Measurements from ENCODE around the gene ATP13A2. TPM values are rescaled to one million over a fixed set of nuclear protein-coding genes. Genes with fewer than 3 reads are reported as not detected.

The ATP13A2 gene
- total RNA-seq, 1 donor from 2014 or later = 11.6 TPM

DNA sequence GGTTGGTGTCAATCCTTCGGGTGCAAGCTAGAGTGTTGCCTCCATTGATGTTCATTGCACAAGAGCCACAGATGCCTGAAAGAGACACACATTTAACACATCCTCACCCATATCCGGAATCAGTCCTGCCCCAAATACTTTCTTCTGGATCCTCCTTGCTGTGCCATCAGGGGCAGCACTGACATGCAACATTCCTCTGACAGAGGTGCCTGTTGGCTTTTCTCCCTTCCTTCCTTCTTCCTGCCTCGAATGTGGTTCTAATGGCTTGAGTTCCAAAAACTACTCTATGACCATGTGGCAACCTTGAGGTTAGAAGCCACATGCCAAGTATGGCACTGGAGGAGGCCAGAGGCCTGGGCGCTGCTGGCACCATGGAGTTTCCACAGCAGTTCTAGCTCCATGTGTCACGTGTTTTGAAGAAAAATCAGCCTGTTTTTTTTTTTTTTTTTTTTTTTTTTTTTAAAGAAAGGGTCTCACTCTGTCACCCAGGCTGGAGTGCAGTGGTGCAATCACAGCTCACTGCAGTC, 17.0 kb upstream of the ATP13A2 start:
- no peak for DNase-seq

DNA sequence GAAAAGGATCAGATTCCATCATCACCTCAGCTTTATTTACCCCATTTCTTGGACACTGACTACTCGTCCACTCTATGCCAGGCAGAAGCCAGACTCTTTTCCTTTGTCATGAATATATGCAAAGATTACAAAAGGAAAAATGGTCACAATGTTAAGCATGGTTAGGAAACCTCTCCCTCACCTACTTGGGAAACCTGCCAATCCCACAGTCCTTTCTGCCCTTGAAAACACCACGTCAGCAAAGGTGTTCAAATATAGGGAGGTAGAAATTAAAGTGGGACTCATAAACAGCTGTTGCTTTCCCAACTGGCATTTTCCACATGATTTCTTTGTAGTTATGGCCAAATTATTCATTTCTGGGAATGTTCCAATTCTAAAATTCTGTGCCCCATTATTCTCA, 16.2 kb upstream of the ATP13A2 start:
- DNase-seq = no peak

DNA sequence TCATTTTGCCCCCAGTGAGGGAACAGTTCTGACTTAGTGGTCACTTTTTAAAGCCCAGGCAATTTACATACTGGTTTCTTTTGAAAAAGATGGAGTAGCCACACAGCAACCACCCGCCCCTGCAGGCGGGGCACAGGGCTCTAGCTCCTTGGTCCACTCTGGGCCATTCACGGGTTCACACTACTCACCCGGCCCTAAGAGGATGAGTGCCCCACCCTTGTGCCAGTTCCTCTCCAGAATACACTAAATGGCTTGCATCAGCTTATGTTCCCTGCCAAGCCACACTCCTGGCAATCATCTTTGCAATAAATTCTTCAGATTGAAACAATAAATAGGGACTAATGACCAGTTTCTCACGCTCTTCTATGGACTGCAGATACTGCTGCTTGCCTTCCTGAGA, 15.7 kb upstream of the ATP13A2 start:
- no peak for DNase-seq

DNA sequence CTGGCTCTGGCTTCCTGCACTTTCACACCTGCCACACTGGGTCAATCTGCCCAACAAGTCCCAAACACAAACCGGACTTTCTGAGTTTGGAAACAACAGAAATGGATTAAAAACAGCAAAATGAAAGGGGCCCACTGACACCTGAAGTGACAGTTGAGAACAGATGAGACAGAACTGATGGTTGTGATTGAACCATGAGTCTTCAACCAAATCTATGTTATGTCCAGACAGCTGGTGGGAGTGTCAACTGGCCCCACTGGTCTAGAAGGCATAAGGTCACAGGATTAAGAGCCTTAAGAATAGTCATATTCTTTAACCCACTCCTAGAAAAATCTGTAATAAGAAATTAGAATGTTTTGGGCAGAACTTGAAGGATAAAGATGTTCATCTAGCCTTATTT, 13.0 kb upstream of the ATP13A2 start:
- no peak for DNase-seq

DNA sequence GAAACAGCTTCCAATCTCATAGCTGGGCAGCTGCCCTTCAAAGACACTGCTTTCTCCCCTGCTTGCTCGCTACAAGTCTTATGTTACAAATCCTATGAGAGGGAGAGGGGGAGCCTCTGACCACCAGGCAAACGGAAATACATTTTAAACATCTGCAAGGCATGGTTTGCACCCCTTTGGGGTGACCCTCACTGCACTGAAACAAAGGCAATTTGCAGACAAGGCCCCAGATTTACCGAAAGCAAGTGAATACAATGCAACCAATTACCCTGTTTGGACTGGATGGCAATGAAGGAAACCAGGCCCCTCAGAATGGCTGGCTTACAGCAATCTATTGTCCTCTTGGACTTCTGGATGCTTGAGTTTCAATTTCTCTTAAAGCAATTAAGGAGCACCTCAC, 11.8 kb upstream of the ATP13A2 start:
- no peak for DNase-seq

DNA sequence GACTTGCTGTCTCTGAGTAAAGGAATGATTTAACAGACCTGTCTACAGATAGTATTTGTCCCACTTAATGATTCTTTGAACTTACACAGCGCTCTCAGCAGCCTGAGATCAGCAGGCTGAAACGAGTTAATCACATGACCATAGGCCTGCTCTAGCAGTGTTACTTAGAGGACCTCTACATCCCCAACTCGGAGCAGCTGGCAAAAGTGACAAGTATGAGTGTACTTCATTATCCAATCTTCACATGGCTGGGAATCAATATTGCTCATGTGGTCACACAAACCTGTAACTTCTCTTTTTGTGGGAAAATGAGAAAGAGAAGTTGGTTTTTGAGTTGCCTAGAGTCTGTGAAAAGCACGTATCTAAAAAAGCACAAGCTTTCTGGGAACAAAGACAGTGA, 11.4 kb upstream of the ATP13A2 start:
- DNase-seq = no peak

DNA sequence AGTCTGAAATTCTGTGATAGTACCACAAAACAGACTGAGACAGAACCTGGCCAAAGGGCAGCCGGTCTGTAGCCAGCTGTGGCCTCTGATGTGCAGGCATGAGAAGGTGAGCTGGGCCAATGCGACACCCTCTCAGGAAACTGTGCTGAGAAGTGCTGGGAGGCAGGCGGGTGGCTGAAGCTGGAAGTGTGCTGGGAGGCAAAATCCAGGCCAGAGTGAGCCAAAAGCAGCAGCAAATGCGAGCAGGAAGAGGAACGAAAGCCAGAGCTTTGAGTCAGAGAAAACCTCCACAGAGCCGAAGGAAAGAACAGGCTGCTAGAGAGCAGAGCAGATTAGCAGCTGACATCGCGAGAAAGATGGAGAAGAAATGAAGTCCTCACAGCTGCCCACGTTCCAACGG, 10.2 kb upstream of the ATP13A2 start:
- DNase-seq = no peak

DNA sequence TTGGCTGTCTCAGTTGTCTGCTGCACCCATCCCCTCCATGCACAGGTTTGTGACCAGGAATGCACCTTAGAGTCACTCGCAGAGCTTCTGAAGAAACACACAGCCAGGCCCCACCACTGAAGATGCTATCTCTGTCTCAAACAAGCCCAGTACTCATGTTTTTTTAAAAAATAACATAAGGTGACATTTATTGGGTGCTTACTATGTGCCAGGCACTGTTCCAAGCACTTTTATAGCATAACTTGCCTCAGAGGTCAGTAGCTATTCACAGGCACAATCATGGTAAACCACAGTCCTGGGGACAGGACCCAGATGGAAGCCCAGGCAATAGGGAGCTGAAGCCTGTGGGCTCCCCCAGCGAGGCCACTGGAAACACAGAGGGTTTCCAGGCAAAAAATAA, 8.8 kb upstream of the ATP13A2 start:
- no peak for DNase-seq

DNA sequence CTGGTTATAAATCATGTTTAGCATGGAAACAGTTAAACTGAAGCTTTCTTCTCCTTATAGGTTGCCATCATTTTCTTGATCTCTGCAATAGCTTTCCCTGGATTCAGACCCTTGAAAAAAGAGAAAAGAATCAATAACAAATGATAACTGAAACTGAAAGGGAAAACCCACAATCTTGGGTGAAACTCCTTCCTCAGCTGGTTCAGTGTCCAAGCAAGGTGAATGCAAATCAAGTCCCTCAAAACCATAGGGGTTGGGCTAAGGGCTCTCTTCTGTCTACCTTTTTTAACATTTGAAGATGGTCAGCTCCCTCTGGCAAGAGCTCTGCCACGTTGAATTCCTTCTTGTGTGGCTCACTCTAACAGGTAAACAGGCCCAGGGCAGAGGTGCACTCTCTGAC, 7.1 kb upstream of the ATP13A2 start:
- no peak for DNase-seq

DNA sequence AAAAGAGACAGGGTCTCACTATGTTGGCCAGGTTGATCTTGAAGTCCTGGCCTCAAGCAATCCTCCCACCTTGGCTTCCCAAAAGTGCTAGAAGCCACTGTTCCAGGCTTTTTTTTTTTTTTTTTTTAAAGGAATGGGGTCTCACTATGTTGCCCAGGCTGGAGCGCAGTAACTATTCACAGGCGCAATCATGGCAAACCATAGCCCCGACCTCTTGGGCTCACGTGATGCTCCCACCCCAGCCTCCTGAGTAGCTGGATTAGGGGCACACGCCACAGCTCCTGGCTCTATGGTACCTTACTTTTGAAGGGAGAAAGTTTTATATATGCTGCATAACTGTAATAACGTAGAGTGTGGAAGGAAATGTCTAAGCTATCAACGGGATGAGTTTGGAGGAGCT, 5.7 kb upstream of the ATP13A2 start:
- no peak for DNase-seq

DNA sequence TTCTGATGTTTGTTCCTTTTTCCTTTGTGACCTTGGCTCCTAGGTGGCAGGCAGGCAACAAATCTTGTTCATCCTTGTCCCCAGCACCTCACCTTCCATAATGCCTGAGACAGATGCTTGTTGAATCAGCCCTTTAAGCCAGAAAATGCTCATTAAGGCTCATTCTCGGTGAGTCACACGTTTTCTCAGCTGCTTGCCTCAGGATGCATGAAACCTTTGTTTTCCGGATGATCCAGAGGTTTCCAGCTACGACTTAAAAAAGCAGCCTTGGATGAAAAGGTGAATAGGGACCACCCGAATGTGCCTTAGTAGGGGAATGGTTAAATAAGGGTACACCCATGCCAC, 4.6 kb upstream of the ATP13A2 start:
- DNase-seq = no peak

DNA sequence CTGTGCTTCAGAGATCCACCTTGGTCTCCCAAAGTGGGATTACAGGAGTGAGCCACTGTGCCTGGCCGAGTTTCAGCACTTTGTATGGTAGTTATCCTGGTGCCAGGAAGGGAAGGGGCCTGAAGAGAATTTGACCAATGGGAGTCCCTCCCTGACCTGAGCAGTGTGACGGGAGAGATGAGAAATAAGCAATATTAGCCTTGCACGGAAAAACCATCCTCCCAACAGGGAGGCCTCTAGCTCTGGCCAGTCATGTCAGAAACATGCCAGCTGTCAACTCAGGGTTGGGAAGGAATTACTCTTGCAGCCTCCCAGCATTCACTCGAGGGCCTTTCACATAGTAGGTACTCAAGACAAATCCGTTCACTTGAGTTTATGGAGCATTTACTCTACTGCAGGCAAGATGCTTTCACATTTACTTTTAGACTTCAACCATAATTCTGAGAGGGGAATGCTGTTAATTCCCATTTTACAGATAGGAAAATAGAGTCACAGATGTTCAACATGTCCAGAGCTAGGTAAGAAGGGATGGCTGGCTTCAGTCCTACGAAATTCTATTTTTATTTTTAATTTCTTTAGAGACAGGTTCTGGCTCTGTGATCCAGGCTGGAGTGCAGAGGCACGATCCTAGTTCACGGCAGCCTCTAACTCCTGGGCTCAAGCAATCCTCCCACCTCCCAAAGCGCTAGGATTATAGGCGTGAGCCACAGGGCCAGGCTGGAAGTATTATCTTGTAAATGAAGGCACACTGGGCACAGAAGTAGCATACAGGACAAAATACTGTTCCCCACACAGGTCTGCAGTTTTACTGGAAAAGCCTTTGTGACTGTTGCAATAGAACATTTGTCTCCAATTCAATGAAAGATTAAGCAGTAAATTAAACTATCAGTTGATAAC, 3.2 kb upstream of the ATP13A2 start:
- DNase-seq = no peak

DNA sequence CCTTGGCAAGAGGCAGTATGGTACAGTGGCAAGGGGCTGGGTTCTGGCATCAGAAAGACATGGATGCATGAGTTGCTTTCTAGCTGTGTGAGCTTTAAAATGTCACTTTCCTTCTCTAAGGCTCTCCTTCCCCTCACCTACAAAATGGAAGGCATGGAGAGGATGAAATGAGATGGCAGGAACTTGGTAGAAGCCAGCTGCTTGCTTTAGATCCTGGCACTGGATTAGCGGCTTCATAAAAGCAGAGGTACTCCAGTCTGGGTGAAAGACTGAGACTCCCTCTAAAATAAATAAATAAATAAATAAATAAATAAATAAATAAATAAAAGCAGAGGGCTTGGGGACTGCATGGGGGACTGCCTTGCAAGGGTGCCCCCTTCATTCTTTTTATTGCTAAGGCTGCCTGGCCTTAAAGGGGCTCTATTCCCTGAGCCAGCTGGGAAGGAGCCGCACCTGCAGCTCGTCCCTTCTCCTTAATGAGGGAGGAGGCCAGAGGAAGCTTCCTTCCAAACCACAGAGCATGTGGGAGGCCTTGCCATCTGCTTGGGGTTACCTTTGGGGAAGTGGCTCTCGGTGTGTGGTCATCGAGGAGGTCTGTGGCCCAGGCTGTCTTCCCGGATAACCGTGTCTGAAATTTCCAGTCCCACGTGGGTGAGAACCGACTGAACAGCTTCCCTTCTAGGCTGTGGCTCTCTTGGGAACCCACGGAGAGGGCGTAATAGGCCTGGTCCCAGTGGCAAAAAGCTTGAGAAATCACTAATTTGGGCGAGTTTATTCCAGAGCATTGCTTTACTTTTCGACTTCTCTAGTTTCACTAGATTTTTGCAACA, 2.0 kb upstream of the ATP13A2 start:
- no peak for DNase-seq

DNA sequence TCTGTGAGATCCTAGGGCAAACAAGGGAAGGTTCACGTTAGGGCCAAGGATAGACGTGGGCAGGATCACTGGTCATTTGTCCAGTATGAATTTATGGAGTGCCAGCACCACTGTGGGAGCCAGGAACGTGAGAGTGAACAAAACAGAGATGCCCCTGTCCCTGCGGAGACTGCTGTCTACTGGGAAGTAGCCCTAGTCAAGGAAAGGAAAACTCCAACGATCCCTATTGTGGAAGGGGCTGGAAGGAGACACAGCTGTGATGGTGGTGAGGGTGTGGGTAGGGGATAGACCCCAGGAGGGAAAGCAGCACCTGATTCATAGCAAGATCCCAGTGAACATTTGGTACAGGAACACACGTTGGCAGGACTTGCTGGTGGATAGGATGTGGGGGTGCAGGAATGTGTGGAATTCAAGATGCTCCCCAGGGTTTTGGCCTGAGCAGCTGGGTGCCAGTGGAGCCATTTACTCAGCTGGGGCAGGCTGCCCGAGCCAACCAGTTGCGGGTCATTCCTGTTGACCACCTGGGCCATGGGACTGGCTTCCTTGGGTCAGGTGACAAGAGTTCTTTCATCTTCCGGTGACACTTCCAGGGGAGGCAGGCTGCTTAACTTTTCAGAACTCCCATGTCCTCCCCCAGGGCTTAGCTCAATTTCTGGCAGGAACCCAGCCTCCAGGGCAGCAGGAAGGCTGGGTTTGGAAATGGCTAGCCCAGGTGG, 1.2 kb upstream of the ATP13A2 start:
- DNase-seq = no peak

DNA sequence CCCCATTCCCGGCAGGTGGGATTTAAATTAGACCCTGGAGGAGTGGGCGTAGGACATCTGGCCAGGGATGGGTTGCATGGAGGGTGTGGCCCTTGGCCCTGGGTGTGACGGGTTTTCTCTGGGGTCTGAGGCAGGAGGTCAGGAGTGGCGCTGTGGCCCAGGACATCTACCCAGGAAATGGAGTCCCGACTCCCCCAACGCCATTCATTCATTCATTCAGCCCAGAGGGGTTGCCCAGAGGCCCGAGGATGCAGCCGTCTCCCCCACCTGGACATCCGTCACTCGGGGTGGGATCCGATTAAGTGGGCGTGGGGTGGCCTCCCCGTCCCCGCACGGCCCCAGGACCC, 663 bp downstream of the ATP13A2 start:
- no peak for DNase-seq

DNA sequence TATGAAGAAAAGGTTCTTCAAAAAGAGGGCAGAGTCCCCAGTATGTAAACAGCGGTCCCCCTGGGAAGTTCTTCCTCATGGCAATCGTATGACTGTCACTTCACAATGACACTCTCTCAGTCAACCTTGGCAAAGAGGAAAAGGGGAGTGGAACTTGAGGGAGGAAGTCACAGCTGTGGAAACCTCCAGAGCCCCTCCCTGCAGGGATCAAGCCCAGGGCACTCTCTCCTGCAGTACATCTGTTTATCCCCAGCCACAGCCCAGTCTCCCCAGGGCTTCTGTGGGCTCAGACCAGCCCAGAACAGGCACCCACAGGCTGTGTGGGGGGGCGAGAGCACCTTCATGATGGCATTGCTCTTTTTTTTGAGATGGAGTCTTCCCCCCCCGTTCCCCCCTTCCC, 2.0 kb downstream of the ATP13A2 start:
- DNase-seq = no peak

DNA sequence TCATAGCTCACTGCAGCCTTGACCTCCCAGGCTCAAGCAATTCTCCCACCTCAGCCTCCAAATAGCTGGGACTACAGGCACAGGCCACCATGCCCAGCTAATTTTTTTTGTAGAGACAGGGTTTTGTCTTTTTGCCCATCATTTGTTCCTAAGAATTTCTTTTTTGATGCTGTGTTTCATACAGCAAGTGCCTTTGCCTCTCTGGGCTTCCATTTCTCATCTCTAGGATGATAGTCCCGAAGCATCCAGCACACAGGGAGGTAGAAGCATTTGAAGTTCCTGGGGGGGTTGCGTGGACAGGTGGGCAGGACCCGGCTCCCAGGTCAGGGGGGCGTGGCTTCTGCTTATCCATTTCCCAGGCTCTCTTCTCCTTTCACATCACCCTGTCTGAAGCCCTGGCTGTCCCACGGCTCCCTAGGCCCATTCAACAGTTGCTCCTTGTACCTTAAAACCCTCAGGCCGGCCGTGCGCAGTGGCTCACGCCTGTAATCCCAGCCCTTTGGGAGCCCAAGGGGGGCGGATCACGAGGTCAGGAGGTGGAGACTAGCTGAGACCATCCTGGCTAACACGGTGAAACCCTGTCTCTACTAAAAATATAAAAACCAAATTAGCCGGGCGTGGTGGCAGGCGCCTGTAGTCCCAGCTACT, 3.4 kb downstream of the ATP13A2 start:
- DNase-seq = no peak

DNA sequence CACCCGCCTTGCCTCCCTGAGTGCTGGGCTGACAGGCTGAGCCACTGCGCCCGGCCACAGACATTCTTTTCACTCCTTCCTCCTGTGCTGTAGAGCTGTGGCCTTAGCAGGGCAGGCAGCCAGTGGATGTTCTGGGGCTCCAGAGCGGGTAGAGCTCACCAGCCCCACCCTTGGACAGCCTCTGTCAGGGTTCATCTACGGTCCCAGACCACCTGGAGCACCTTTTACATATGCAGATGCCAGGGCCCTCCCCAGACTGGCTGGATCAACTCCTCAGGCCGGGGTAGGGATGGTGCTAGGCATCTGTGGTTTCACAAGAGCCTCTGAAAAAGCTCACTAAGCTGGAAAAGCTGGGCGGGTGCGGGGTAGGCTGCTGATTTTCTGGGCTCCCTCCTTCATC, 4.6 kb downstream of the ATP13A2 start:
- no peak for DNase-seq

DNA sequence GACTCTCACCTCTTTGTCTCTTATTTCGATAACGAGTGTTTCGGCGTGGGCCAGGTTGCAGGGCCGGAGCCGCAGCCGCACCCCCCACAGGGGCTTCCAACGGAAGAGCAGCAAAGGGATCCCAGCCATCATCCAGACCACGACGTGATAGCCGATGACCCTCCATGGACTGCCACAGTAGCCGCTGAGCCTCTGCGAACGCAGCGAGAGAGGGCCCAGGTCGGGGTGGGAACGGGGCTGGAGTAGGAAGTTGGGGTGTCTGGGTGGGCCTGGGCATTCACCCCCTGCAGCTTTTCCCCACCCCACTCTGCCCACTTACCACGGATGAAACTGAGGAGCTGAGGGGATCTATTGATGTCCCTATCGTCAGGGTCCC, 6.4 kb downstream of the ATP13A2 start:
- no peak for DNase-seq

DNA sequence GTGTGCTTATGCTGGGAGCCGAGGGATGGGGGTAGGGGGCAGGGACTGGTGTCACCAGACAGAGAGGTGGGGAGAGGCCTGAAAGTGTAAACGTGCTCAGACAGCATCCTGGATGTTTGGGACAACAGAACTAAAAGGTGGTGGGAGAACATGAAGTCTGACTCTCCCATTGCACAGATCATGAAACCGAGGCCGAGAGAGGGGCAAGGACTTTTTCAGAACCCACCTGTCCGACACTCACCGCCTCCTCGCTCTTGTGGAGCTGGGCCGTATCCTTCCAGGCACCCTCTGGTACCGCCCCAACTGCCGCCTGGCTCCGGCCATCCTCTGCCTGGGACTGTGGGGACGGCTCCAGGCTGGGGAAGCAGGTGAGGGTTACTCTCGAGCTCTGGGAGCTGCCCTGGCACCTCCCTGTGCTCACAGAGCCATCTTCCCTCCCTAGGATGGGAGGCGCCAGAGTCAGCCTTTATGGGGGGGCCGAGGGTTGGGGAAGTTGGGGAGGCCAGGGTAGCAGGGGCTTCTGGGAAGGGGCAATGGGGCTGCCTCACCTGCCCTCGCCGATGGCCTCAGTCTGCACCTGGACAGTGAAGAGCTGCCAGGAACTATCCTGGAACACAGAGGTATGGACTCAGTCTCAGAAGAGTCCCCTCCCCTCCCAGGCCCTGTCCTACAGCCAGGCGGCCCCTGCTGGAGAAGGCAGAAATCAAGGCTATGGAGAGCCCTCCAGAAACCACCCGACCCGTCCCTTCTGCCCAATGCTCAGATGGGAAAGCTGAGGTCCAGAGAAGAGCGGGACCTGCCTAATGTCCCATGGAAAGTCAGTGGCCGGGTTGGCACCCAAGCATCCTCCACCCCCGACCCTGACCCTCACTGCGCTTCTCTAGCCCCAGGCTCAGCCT, 7.0 kb downstream of the ATP13A2 start:
- DNase-seq = no peak

DNA sequence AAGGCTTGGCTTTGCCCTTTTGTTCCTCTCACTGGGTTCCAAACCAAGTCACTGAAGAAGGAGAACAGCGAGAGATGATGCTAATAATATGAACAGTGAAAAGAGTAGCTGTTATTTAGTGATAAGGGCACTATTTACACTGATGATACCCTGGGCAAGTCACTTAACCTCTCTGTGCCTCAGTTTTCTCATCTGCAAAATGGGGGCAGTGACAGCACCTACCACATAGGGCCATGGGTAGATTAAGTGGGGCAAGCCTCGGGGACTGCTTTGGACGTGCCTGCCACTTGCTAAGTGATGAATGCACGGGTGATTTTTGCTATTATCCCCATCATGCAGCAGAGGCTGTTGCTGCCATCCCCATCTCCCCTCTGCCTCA, 9.2 kb downstream of the ATP13A2 start:
- no peak for DNase-seq
